Activated CD8-positive, alpha-beta memory T cell treated with anti-CD3 and anti-CD28 coated beads, Interleukin-2, amount 50 U/mL, for 1 hour (primary cell): ENCODE data around the gene DPH3.

ENCODE experiments used
- DNase-seq: peaks from one replicate; pipeline ENCODE4 v3.0.0-alpha.2; 2020; ENCODE audit errors: extremely low read depth

DPH3 gene

DNA sequence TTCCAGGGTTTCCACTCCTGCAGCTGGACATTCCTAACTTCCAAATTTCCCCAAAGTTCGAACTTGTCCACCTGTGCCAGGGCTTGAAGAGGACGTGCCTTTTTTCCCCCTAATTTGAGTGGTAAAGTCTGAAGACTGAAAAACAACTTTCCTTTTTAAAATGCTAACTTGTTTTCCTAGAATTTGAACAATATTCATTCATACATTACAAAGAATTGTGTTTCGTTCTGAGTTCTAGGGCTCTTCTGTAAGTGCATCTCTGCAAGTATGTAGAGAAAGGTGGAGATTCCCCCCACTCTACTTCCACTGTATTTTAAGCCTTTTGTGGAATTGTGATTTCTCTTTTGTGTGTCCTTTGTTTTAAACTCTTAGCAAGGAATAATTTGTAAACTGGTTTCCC, 9.4 kb downstream of the DPH3 start:
- DNase-seq, result no peak

GRCh38 chr3:16254916-16255315, 9.8 kb downstream of the DPH3 start:
- DNase-seq, result no peak

- DNase-seq, result no peak
Measured at GRCh38 chr3:16253601-16254000, 11.1 kb downstream of the DPH3 start.

DNA sequence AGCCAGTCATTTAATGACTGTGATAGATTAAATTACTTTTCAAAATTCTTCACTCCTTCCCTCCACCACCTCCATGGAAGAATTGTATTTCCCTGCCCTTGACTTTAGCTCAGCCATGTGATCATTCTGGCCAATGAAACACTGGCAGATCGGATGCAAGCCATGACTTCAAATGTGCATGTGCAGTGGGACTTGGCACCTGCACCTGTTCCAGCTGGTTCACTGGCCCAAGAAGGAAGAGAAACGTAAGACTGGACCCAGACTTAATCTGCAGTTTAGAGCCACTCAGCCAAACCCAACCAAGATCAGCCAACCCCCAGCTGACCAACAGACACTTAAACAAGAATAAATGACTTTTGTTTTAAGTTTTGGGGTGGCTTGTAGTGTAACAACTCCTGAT, 11.8 kb downstream of the DPH3 start:
- DNase-seq, result no peak

GRCh38 chr3:16252243-16252978, 12.3 kb downstream of the DPH3 start:
- DNase-seq, result no peak

DNA sequence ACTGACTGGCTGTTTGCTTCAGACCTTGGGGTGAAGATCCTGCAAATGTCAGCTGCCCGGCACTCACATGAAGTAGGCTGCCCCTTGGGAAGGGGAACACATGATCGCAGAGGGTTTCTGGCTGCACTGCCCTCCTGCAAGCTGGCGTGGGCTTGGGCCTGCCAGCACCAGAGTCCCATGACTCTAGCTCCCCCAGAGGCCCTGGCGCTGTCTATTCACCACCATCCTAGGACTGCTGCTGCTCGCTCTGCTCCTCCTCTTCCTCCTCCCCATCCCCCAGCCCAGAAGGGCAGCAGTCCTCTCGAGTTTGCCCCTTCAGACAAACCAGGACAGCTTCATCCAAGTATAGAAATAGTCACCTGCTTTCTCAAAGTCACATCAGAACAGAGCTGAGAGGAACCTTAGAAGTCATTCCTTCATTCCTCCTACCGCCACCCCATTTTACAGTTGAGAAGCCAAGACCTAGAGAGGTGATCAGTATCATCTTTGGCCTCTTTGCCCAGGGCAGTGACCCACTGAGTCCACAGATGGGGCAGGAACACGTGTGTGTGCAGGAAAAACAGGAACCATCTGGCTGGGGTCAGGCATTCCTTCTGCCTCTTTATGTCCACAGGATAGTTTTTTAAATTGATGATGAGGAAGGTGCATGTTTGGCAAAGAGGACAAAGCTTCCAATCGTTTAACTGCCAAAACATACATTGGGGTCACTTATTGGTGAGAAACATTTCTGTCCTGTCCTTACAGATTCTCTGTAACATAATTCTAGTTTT, 13.2 kb downstream of the DPH3 start:
- no peak for DNase-seq

DNA sequence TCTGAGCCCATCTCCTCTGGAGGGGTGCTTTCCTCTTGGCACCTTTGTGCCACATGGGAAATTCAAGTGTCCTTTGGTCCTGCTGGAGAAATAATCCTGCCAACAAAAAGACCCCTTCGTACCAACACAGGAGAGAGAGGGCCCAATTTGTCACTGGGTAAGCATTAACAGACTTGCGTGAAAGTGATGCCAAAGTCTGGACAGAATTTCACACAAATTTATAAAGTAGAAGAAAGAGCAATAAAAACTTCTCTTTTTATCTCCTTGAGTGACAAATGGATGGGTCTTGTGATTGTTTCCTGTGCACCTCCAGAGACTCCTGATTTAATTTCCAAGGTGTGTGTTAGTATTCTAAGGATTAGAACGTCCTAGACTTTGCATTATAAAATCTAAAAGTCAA, 14.9 kb downstream of the DPH3 start:
- DNase-seq, result no peak

DNA sequence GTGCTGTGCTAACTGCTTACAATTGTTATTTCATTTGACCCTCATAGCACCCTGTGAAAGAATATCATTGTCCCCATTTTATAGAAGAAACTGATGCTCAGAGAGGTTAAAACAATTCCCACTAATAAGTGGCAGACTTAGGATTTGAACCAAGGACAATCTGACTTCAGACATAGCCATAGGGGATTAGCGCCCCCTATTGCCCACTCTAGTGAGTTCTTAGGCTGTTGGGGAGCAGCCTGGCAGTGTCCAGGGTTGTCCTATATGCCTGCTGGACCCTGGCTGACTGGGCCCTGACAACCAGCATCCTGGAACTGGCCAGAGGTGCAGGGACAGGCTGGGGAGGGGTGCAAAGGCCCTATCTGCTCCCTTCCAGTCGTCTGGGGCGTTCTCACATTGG, 15.4 kb downstream of the DPH3 start:
- DNase-seq, result no peak

GRCh38 chr3:16248556-16248955, 16.2 kb downstream of the DPH3 start:
- DNase-seq, result no peak

DNA sequence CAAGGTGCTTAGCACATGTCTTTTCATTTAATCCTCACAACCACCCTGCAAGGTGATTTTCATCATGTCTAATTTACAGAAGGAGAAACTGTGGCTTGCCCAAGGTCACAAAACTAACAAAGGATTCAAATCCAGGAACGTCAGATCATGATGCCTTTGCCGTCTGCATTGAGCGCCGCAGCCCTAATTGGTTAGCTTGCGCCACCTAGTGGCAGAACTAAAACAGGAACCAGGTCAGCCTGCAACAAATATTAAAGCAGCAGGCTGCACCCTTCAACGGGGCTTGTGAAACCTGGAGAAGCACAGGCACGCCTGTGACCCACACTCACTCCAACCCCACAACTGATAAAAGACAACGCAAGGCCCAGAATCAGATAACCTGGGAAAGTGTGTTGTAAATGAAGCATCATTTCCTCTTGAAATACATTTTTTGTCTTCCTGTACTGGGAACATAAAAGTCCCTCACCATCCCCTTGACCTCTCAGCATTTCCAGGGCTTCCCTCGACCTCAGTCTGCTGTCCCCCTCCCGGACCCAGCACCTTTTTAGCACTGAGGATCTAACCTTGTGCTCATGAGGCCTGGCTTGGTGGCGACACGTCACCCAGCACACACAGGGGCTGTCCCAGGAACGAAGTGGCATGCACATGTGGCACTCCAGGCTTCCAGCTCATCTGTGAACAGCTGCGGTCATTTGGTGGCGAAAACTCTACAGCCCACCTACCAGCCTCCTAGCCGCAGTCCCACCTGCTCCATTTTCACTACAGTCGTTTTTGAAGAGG, 17.3 kb downstream of the DPH3 start:
- peak; percentile 45 for DNase-seq

DNA sequence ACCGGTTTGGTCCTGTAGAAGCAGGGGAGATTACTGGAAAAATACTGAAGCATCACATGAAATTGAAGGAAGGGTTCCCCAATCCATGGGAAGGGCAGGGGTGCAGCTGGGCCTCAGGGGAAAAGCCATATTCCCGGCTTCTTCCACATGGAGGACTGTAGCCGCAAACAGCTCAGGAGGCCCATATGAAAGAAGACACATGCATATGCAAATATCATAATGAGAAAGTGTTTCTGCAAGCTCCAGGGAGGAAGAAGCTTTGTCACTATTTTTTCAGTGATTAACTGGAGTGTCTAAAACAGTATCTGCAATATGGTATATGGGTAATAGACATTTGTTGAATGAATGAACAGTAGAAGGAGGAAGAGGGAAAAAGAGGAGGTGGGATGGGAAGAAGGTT, 19.1 kb downstream of the DPH3 start:
- DNase-seq, result no peak

DNA sequence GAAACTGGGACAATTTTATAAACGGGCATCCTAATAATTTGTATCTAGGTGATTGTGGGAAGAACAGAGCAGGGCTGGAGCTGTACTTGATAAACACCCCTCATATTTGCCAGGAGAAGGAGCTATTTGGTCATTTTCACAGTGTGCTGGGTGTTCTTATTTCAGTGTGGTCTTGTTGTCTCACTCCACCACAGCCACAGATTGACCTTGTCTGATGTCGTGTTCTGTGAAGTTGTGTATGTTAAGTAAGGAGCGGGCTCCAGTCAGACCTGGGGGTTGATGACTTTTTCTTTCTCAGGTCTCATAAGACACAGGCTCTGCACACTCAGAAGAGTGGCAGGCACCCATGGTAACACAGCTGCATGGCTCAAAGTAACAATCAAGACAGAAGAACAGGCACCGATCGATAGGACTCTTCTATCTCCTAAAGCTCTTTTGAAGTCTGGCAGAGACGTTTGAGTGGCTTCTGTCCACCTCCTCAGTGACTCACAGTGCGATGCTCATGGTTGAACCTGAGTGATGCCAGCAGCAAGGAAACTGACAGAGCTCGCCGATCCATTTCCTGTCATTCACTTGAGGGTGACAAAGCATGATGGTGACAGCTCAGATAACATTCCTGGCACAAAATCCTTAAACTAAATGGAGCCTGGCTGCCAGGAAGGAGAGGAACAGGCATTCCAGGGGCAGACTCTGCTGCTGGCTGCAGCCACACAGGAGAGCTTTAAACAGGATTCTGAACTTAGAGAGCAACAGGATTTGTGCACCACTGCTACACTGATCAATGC, 20.8 kb downstream of the DPH3 start:
- no peak for DNase-seq

DNA sequence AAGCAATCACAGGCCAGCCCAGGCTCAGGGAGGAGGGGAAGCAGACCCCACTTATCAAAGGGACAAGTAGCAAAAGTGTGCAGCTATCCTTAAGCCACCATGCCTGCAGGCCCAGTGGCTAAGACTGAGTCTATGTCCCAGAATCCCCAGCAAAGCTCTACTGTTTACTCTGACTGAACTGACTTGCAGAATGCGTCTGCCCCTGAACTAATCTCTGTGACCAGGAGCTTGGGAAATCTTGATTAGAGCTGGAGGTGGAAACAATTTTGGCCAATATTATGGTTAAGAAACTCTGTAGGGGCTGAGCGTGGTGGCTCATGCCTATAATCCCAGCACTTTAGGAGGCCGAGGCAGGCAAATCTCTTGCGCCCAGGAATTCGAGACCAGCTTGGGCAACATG, 22.6 kb downstream of the DPH3 start:
- DNase-seq, result no peak

GRCh38 chr3:16241225-16241624, 23.5 kb downstream of the DPH3 start:
- no peak for DNase-seq

- DNase-seq, result no peak
Measured at GRCh38 chr3:16240229-16241023, 24.3 kb downstream of the DPH3 start.

GRCh38 chr3:16239780-16240179, 25.0 kb downstream of the DPH3 start:
- no peak for DNase-seq

GRCh38 chr3:16239086-16239770, 25.5 kb downstream of the DPH3 start:
- DNase-seq, result no peak

DNA sequence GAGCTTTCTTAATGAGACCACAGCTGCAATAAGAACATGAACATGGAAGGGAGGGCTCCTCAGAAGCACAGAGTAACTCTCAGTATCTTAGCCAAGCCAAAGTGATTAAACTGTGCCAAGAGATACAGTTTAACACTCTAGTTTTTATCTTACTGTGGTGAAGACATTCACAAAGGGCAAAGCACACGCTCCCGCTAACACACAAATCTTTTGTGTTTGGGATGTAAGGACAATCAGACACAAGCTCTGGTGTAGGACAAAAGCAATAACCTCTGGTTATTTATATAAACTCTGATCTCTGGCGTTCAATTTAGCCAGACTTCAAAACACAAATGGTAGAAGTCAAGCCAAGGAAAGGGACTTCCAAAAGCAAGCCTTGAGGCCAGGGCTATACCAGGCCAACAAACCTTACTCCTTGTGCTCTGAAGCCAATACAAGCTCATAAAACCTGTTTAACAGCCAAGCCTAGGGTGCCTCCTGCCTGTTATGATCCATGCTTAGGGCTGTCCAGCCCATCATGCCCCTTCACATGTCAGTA, 27.8 kb downstream of the DPH3 start:
- DNase-seq, result no peak

DNA sequence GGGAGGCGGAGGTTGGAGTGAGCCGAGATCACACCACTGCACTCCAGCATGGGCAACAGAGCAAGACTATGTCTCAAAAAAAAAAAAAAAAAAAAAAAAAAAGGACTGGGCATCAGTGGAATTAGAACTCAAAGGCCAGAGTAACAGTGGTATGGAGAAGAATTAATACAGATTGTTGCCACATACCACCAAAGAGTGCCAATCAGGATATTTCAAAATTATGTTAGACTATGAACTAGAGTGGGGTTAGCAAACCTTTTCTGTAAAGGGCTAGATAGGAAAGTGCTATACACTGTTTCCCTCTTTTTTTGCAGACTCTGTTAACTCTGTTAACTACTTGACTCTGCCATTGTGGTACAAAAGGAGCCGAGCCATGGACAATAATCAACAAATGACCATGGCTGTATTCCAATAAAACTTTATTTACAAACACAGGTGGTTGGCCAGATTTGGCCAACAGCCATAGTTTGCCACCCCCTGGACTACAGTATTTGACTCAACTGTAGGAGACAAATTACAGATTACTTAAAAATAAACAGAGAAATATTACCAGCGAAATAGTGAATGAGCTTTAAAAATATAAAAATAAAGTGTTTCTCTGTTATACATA, 28.6 kb downstream of the DPH3 start:
- no peak for DNase-seq

- DNase-seq, result no peak
Measured at GRCh38 chr3:16234281-16234680, 30.5 kb downstream of the DPH3 start.
